ENCODE results near the gene IQCM.

- no peak for TF ChIP-seq POLR2AphosphoS5 (IDR thresholded peaks at IDR 0.05; ENCODE audit: low read depth, low read length)
- TF ChIP-seq PAX5 (IDR thresholded peaks at IDR 0.05; ENCODE audit: insufficient read depth, low read length, severe bottlenecking): no peak
- no peak for TF ChIP-seq SPI1 (IDR thresholded peaks at IDR 0.05; ENCODE audit: low read depth, low read length)
- no peak for TF ChIP-seq POLR2A (IDR thresholded peaks at IDR 0.05; ENCODE audit: low read depth, low read length)
- no peak for TF ChIP-seq TAF1 (IDR thresholded peaks at IDR 0.05; ENCODE audit: low read depth, low read length)
Observed at GRCh38 chr4:149825336-149825735, 9.7 kb upstream of the IQCM start.
